GM19452 (cell line): Measurements from ENCODE around the gene BMP8B.
"Not testable (repeated sequence)": the region's sequence is repeated elsewhere in the genome, so short reads cannot be mapped to it uniquely, and the experiment has no call there.

Experiments
- ATAC-seq: cut with Tn5 transposase; IDR thresholded peaks from one replicate; pipeline ENCODE4 v1.9.1; 2021; ENCODE audit not compliant: unreplicated experiment

The BMP8B gene

GRCh38 chr1:39779137-39779536, 9.5 kb downstream of the BMP8B start:
- ATAC-seq = no peak

GRCh38 chr1:39778463-39779099, 10.1 kb downstream of the BMP8B start:
- ATAC-seq = not testable (repeated sequence)

GRCh38 chr1:39777896-39778295, 10.8 kb downstream of the BMP8B start:
- ATAC-seq = not testable (repeated sequence)

GRCh38 chr1:39777306-39777705, 11.4 kb downstream of the BMP8B start:
- no peak for ATAC-seq

GRCh38 chr1:39776886-39777285, 11.8 kb downstream of the BMP8B start:
- ATAC-seq = no peak

- no peak for ATAC-seq
These were observed 12.3 kb downstream of the BMP8B start for GRCh38 chr1:39776400-39776713.

GRCh38 chr1:39775676-39776399, 12.8 kb downstream of the BMP8B start:
- not testable (repeated sequence) for ATAC-seq

- ATAC-seq = not testable (repeated sequence)
These were observed 13.5 kb downstream of the BMP8B start for GRCh38 chr1:39775141-39775540.

- ATAC-seq = not testable (repeated sequence)
These were observed 15.2 kb downstream of the BMP8B start for GRCh38 chr1:39773369-39773979.

GRCh38 chr1:39771022-39771532, 17.6 kb downstream of the BMP8B start, which contains the start of gene OXCT2:
Gene OXCT2 (minus strand): TSS chr1:39771348. CDS start chr1:39771255, 93 bp downstream.
- ATAC-seq = peak; percentile 50

GRCh38 chr1:39770100-39771021, 18.3 kb downstream of the BMP8B start:
- ATAC-seq = not testable (repeated sequence)

GRCh38 chr1:39769502-39769901, 19.2 kb downstream of the BMP8B start:
- not testable (repeated sequence) for ATAC-seq

GRCh38 chr1:39766466-39766865, 22.2 kb downstream of the BMP8B start:
- not testable (repeated sequence) for ATAC-seq

GRCh38 chr1:39764512-39764911, 24.2 kb downstream of the BMP8B start:
- ATAC-seq = not testable (repeated sequence)

- ATAC-seq = not testable (repeated sequence)
These were observed 24.9 kb downstream of the BMP8B start for GRCh38 chr1:39763619-39764374.

- no peak for ATAC-seq
These were observed 25.8 kb downstream of the BMP8B start for GRCh38 chr1:39762550-39763540.

GRCh38 chr1:39761557-39762260, 27.0 kb downstream of the BMP8B start:
- ATAC-seq = no peak

- no peak for ATAC-seq
These were observed 27.6 kb downstream of the BMP8B start for GRCh38 chr1:39761016-39761415.
